ENCODE measurements around the gene CCDC187. TPM values are rescaled to one million over a fixed set of nuclear protein-coding genes. Genes with fewer than 3 reads are reported as not detected.

The CCDC187 gene
- total and polyA plus RNA-seq, 2 of the 4 experiments (the other 2 are of a cell fraction), result not detected

GRCh38 chr9:136251264-136252115 lies 52.4 kb downstream of the CCDC187 start:
- intact Hi-C loops (cut with micrococcal nuclease) (no loop called here), in situ Hi-C loops (cut with MboI; ENCODE audit: low sequenced_read_pairs) (no loop called here)
- H4K8ac ChIP-seq (ENCODE audit: low read depth in 2 of 2, low read length in 2 of 2), result no peak overlapping the region

More at GRCh38 chr9:136251264-136252115, 52.4 kb downstream of the CCDC187 start:
- H3K27ac ChIP-seq (ENCODE audit: insufficient read depth, low read length), result no peak overlapping the region
- ChIA-PET POLR2A (ENCODE audit: unreplicated experiment) (no interaction called here), CTCF (no interaction called here)
- no peaks in the 10 kb centered on the region for H3K36me3 ChIP-seq (ENCODE audit: control insufficient read depth, insufficient read depth, low read length)
- H3K18ac ChIP-seq (ENCODE audit: low read depth, low read length), result no peak overlapping the region
- no peak overlapping the region for H2BK5ac ChIP-seq (ENCODE audit: low read depth, low read length, poor library complexity, severe bottlenecking)
- no peak overlapping the region for H4K91ac ChIP-seq (ENCODE audit: insufficient read depth, low read depth, low read length)
- no peak overlapping the region for H3K9ac ChIP-seq (ENCODE audit: low read depth, low read length)
- H2BK20ac ChIP-seq (ENCODE audit: low read depth, low read length), result no peak overlapping the region
- no peaks in the 10 kb centered on the region for H3K9me1 ChIP-seq (ENCODE audit: insufficient read depth, low read length)
- no peak overlapping the region for H3K4me3 ChIP-seq (ENCODE audit: insufficient read depth, low read depth, low read length)
- H3K9me3 ChIP-seq (ENCODE audit: control insufficient read depth, insufficient read depth, low read length), result no peaks in the 10 kb centered on the region
- peaks cover 5% of the 10 kb centered on the region for H3K4me1 ChIP-seq (ENCODE audit: control insufficient read depth, insufficient read depth, low read length)
- dilution Hi-C loops (cut with HindIII; ENCODE audit: low sequenced_read_pairs, unreplicated experiment), result no loop called here
- no peaks in the 10 kb centered on the region for H4K20me1 ChIP-seq (ENCODE audit: insufficient read depth, low read length)
- H2AK9ac ChIP-seq (replicated peaks; ENCODE audit: low read depth, low read length, poor library complexity), result peak overlapping the region; percentile 42
- no peak overlapping the region for H2BK15ac ChIP-seq (ENCODE audit: low read depth, low read length)
- H2BK120ac ChIP-seq (ENCODE audit: low read depth, low read length), result no peak overlapping the region
- peaks cover 49% of the 10 kb centered on the region for H3K27me3 ChIP-seq (ENCODE audit: control insufficient read depth, insufficient read depth, low read length)
- no peak overlapping the region for H4K5ac ChIP-seq (ENCODE audit: low read depth, low read length)
- H3K23ac ChIP-seq (ENCODE audit: low read depth, low read length), result no peak overlapping the region
- no peak overlapping the region for H3K4ac ChIP-seq (ENCODE audit: low read depth, low read length)
- no peak overlapping the region for H3K4me2 ChIP-seq (ENCODE audit: low read depth, low read length)
- H3K14ac ChIP-seq (replicated peaks; ENCODE audit: low read depth, low read length), result no peak overlapping the region
- ATAC-seq (ENCODE audit: low read depth) (no peak), DNase-seq (no peak)
- WGBS, 2 experiments (ENCODE audit: extremely low coverage in 2 of 2, insufficient read length in 1 of 2), result 82% methylated on average over 10 of the region's 50 CpGs; no CpG with 5 or more reads in 1 of the 2 experiments
- no peak overlapping the region for H2AFZ ChIP-seq (replicated peaks; ENCODE audit: low read length, poor library complexity)
- no peak overlapping the region for H2AK5ac ChIP-seq (ENCODE audit: low read depth, low read length)
- no peak overlapping the region for H3K56ac ChIP-seq (ENCODE audit: extremely low read depth, insufficient read depth, low read length)
- no peak for TF ChIP-seq POLR2A (IDR thresholded peaks at IDR 0.05; ENCODE audit: low read depth, low read length)
- no peak for TF ChIP-seq MAFK (IDR thresholded peaks at IDR 0.05; ENCODE audit: low read depth, low read length)
- no peak for TF ChIP-seq RCOR1 (IDR thresholded peaks at IDR 0.05; ENCODE audit: insufficient replicate concordance, low read length)
- no peak for TF ChIP-seq CEBPB (IDR thresholded peaks at IDR 0.05; ENCODE audit: low read depth, low read length)
- no peak for TF ChIP-seq ELK1 (IDR thresholded peaks at IDR 0.05; ENCODE audit: borderline replicate concordance, low read depth, low read length)
- no peak for TF ChIP-seq MXI1 (IDR thresholded peaks at IDR 0.05; ENCODE audit: borderline replicate concordance, low read depth, low read length)
- TF ChIP-seq BHLHE40 (IDR thresholded peaks at IDR 0.05; ENCODE audit: low read depth, low read length), result no peak
- no peak for TF ChIP-seq MAZ (IDR thresholded peaks at IDR 0.05; ENCODE audit: borderline replicate concordance, low read depth, low read length)
- no peak for TF ChIP-seq RAD21 (IDR thresholded peaks at IDR 0.05; ENCODE audit: low read length)
- TF ChIP-seq USF2 (IDR thresholded peaks at IDR 0.05; ENCODE audit: low read depth, low read length), result no peak
- TF ChIP-seq RFX5 (IDR thresholded peaks at IDR 0.05; ENCODE audit: low read depth, low read length), result no peak
- TF ChIP-seq FOS (IDR thresholded peaks at IDR 0.05; ENCODE audit: low read depth, low read length), result no peak
- no peak for TF ChIP-seq CTCF (conservative IDR thresholded peaks at IDR 0.05; ENCODE audit: low read depth, low read length)
- no peaks in the 10 kb centered on the region for H3K79me1 ChIP-seq (ENCODE audit: low read depth in 1 of 2, low read length in 2 of 2)
- BruUV-seq (replicated peaks), result no TSS peak
